Ascending aorta (tissue), 2 donors: ENCODE data around the gene SREBF1. TPM values are rescaled to one million over a fixed set of nuclear protein-coding genes. Genes with fewer than 3 reads are reported as not detected.

ENCODE experiments used
- DNase-seq, 2 donors: peaks; one replicate each; pipeline ENCODE4 v3.0.0-alpha.2; 2019; ENCODE audit warnings: low spot score in 2 of 2
- H3K27ac ChIP-seq, 2 donors: fragments of 200-600 bp; sonication (generic); one replicate each; pipeline ENCODE4 v1.5.1; 2016 to 2017; ENCODE audit warnings: mild to moderate bottlenecking in 1 of 2
- H3K27me3 ChIP-seq: fragments of 200-600 bp; sonication (generic); one replicate; pipeline ENCODE4 v1.5.1; 2017
- H3K36me3 ChIP-seq, 2 donors: fragments of 200-600 bp; sonication (generic); one replicate each; pipeline ENCODE4 v1.5.1; 2016
- H3K4me1 ChIP-seq, 2 donors: fragments of 200-600 bp; sonication (generic); one replicate each; pipeline ENCODE4 v1.5.1; 2016 to 2017; ENCODE audit warnings: mild to moderate bottlenecking in 1 of 2
- H3K4me3 ChIP-seq, 2 donors: fragments of 200-600 bp; sonication (generic); one replicate each; pipeline ENCODE4 v1.5.1; 2016 to 2017; ENCODE audit warnings: mild to moderate bottlenecking in 1 of 2
- H3K9me3 ChIP-seq, 2 donors: fragments of 200-600 bp; sonication (generic); one replicate each; pipeline ENCODE4 v1.5.1; 2016
- CTCF ChIP-seq, 3 experiments: fragments of 200-600 bp in 2 of 3; fragments of 450-650 bp in 1 of 3; sonication (generic) in 2 of 3; IDR thresholded peaks; one replicate each; pipeline ENCODE4 v1.5.1; 2016 to 2019; ENCODE audit warnings: antibody characterized with exemption in 3 of 3, mild to moderate bottlenecking in 1 of 3, moderate library complexity in 1 of 3
- intact Hi-C: fragments of 100-400 bp; cut with DNase I; formaldehyde crosslinking; loops from one replicate; pipeline ENCODE4 v1.15.1; 2023
- total RNA-seq: library from RNA; depleted of rRNA; stranded (reverse); fragments of >200 nt; gene quantifications from one replicate; pipeline ENCODE4 v1.1.0, GENCODE V29; 2016

SREBF1 gene
- total RNA-seq, 1 donor from 2014 or later: 141 TPM

- H3K27ac ChIP-seq: no peak overlapping the region
- intact Hi-C loops: no loop called here
- TF ChIP-seq CTCF (IDR thresholded peaks at IDR 0.05): no peak
- no peaks in the 10 kb centered on the region for H3K27me3 ChIP-seq
- no peak overlapping the region for H3K4me3 ChIP-seq
- H3K9me3 ChIP-seq: no peaks in the 10 kb centered on the region
- H3K36me3 ChIP-seq: no peaks in the 10 kb centered on the region
- H3K4me1 ChIP-seq: peaks cover 3% of the 10 kb centered on the region in 2 donors
- no peak for DNase-seq
These were observed 65.1 kb downstream of the SREBF1 start for GRCh38 chr17:17771498-17772201.

DNA sequence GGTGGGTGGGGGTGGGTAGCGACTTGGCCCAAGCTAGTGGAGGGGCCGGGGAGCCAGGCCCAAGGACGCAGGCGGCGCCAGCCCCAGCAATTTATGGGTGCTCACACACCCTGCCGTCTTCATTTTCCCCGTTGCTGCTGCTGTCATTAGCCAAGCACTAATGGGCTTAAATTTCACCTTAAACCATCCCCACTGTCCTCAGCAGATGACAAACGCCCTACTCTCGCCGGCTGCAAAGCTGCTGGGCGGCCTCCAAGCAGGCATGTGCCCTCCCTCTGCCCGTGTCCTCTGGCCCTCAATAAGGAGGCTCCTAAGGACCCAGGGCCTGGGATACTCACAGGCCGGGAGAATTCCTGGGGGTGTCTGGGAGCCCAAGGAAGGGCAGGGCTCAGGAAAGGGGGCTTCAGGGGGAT is 66.1 kb downstream of the SREBF1 start:
- H3K27me3 ChIP-seq: no peaks in the 10 kb centered on the region
- no peak overlapping the region for H3K27ac ChIP-seq
- H3K9me3 ChIP-seq: no peaks in the 10 kb centered on the region
- H3K4me1 ChIP-seq: peaks cover 3% of the 10 kb centered on the region in 2 donors
- no peaks in the 10 kb centered on the region for H3K36me3 ChIP-seq
- no peak for TF ChIP-seq CTCF (IDR thresholded peaks at IDR 0.05)
- intact Hi-C loops: no loop called here
- no peak for DNase-seq
- H3K4me3 ChIP-seq: no peak overlapping the region

DNA sequence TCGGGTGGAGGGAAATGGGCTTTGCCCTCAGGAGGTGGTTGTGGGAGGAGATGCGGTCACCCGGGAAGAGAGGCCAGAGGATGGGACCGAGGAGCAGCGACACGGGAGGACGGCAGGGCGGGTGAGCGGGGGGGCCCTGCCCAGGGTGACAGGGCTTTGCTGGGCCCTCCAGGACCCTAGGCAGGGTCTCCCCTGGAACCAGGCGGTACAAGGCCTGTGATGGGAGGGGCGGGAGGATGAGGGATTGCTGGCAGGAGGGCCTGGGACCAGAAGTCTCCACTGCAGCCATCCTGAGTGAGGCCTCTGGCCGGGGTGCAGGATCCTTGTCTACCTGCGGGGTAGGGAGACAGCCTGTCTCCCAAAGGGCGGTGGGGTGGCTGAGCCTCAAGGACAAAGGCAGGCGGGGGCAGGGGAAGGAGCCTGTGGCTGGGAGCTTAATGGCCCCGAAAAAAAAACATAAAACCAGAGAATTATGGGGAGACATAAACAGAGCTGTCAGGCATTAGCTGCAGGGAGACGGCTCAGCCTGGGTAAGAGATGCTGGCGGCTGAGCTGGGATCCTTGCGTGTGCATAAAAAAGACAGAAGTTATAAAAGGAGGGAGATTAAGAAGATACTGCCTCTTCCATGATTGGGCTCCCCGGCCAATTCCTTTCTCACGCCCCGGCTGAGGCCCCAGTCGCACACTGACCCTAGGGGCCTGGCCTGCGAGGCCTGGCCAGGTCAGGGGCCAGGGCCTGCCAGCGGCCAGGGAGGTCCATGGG is 66.7 kb downstream of the SREBF1 start:
- no peak for DNase-seq
- Histone ChIP-seq H3K4me1 (peaks cover 3% of the 10 kb centered on the region in 2 donors), H3K36me3 (no peaks in the 10 kb centered on the region), H3K9me3 (no peaks in the 10 kb centered on the region), H3K4me3 (no peak overlapping the region), H3K27me3 (no peaks in the 10 kb centered on the region), H3K27ac (no peak overlapping the region)
- intact Hi-C loops: no loop called here
- TF ChIP-seq CTCF (IDR thresholded peaks at IDR 0.05): no peak

- Histone ChIP-seq H3K27me3 (no peaks in the 10 kb centered on the region), H3K36me3 (no peaks in the 10 kb centered on the region), H3K27ac (no peak overlapping the region), H3K4me3 (no peak overlapping the region), H3K9me3 (no peaks in the 10 kb centered on the region), H3K4me1 (no peaks in the 10 kb centered on the region)
- DNase-seq: no peak
- no peak for TF ChIP-seq CTCF (IDR thresholded peaks at IDR 0.05)
- intact Hi-C loops: no loop called here
These were observed 68.2 kb downstream of the SREBF1 start for GRCh38 chr17:17768424-17769088.

- no peak for DNase-seq
- H3K4me3 ChIP-seq: no peak overlapping the region
- no peak for TF ChIP-seq CTCF (IDR thresholded peaks at IDR 0.05)
- no peaks in the 10 kb centered on the region for H3K9me3 ChIP-seq
- intact Hi-C loops: no loop called here
- no peaks in the 10 kb centered on the region for H3K4me1 ChIP-seq
- H3K27me3 ChIP-seq: no peaks in the 10 kb centered on the region
- no peak overlapping the region for H3K27ac ChIP-seq
- H3K36me3 ChIP-seq: no peaks in the 10 kb centered on the region
These were observed 68.8 kb downstream of the SREBF1 start for GRCh38 chr17:17767887-17768418.
